ENCODE data around the gene PRRT3. TPM values are rescaled to one million over a fixed set of nuclear protein-coding genes. Genes with fewer than 3 reads are reported as not detected.

The PRRT3 gene
- total and polyA plus RNA-seq, 2 of the 13 experiments (the other 11 are each of a cell fraction or from before 2014, with no cell fraction given) = 0.22 to 0.44 TPM

- TF ChIP-seq AHR (CRISPR knock-in tag; IDR thresholded peaks at IDR 0.05) (peak; percentile 8; the same call in 1 of the 2 replicates), SP2 (CRISPR knock-in tag; IDR thresholded peaks at IDR 0.05) (peak; percentile 32), FOXO1 (CRISPR knock-in tag; IDR thresholded peaks at IDR 0.05) (peak; percentile 29; the same call in 1 of the 2 replicates), GLMP (CRISPR knock-in tag; IDR thresholded peaks at IDR 0.05; ENCODE audit: borderline replicate concordance) (peak; percentile 85; the same call in 1 of the 2 replicates), TRIM24 (CRISPR knock-in tag; IDR thresholded peaks at IDR 0.05) (no peak), HCFC1 (IDR thresholded peaks at IDR 0.05; ENCODE audit: low read depth, low read length) (no peak; the same call in 1 of the 2 replicates), ZBTB40 (IDR thresholded peaks at IDR 0.05) (no peak), ZBTB40 (CRISPR knock-in tag; IDR thresholded peaks at IDR 0.05) (peak; percentile 7; the same call in 1 of the 2 replicates), TOE1 (CRISPR knock-in tag; IDR thresholded peaks at IDR 0.05) (no peak), RBAK (CRISPR knock-in tag; IDR thresholded peaks at IDR 0.05) (no peak), ZFP41 (CRISPR knock-in tag; IDR thresholded peaks at IDR 0.05; ENCODE audit: borderline replicate concordance) (peak; percentile 38; the same call in 1 of the 2 replicates), SMAD9 (CRISPR knock-in tag; IDR thresholded peaks at IDR 0.05) (no peak), FOSL2 (CRISPR knock-in tag; IDR thresholded peaks at IDR 0.05) (peak; percentile 48; the same call in 1 of the 2 replicates), BORCS8-MEF2B (CRISPR knock-in tag; IDR thresholded peaks at IDR 0.05) (no peak), ARNT (IDR thresholded peaks at IDR 0.05) (no peak)
Observed at GRCh38 chr3:9946112-9947024, 5.8 kb downstream of the PRRT3 start (continued).

Measured in HepG2 (cell line).